GM19438 (cell line): ENCODE results near the gene SNTB2.

ENCODE experiments used
- ATAC-seq: cut with Tn5 transposase; IDR thresholded peaks from one replicate; pipeline ENCODE4 v1.9.1; 2021; ENCODE audit warnings: low read depth; ENCODE audit not compliant: unreplicated experiment

SNTB2 gene

GRCh38 chr16:69179328-69180010 lies 7.5 kb upstream of the SNTB2 start:
- no peak for ATAC-seq

GRCh38 chr16:69180011-69180338 lies 7.0 kb upstream of the SNTB2 start:
- ATAC-seq = no peak

- ATAC-seq = no peak
Measured at GRCh38 chr16:69182730-69183416, 4.1 kb upstream of the SNTB2 start.

- ATAC-seq = peak; percentile 21
Measured at GRCh38 chr16:69187446-69188235, 677 bp downstream of the SNTB2 start.

- ATAC-seq = no peak
Measured at GRCh38 chr16:69188236-69188549, 1.2 kb downstream of the SNTB2 start.

- ATAC-seq = no peak
Measured at GRCh38 chr16:69188716-69189115, 1.8 kb downstream of the SNTB2 start.

- ATAC-seq = no peak
Measured at GRCh38 chr16:69190046-69190588, 3.2 kb downstream of the SNTB2 start.

- ATAC-seq = no peak
Measured at GRCh38 chr16:69190598-69190997, 3.6 kb downstream of the SNTB2 start.

GRCh38 chr16:69191136-69191535 lies 4.2 kb downstream of the SNTB2 start:
- ATAC-seq = no peak

- no peak for ATAC-seq
Measured at GRCh38 chr16:69193855-69194254, 6.9 kb downstream of the SNTB2 start.

GRCh38 chr16:69194488-69194887 lies 7.5 kb downstream of the SNTB2 start:
- ATAC-seq = no peak

GRCh38 chr16:69195369-69196029 lies 8.5 kb downstream of the SNTB2 start:
- ATAC-seq = no peak

GRCh38 chr16:69197573-69197972 lies 10.6 kb downstream of the SNTB2 start:
- ATAC-seq = no peak

GRCh38 chr16:69199382-69199781 lies 12.4 kb downstream of the SNTB2 start:
- ATAC-seq = no peak

GRCh38 chr16:69201291-69201690 lies 14.3 kb downstream of the SNTB2 start:
- ATAC-seq = no peak

GRCh38 chr16:69201787-69202186 lies 14.8 kb downstream of the SNTB2 start:
- no peak for ATAC-seq

- no peak for ATAC-seq
Measured at GRCh38 chr16:69204172-69204571, 17.2 kb downstream of the SNTB2 start.

- no peak for ATAC-seq
Measured at GRCh38 chr16:69209735-69210134, 22.8 kb downstream of the SNTB2 start.

GRCh38 chr16:69217433-69217832 lies 30.5 kb downstream of the SNTB2 start:
- ATAC-seq = no peak

- no peak for ATAC-seq
Measured at GRCh38 chr16:69219279-69219678, 32.3 kb downstream of the SNTB2 start.

GRCh38 chr16:69223882-69224281 lies 36.9 kb downstream of the SNTB2 start:
- no peak for ATAC-seq
